Posterior cingulate gyrus (tissue), 11 donors: ENCODE data around the gene TAF1.
A peak's percentile ranks its signal among the peaks of the same experiment; 100 is the strongest.
"Not testable (repeated sequence)": the region's sequence is repeated elsewhere in the genome, so short reads cannot be mapped to it uniquely, and the experiment has no call there.

ENCODE experiments used
- DNase-seq, 10 donors: peaks; one replicate each; pipeline versions ENCODE4 v3.0.0 to v3.0.0-alpha.2; 2020 to 2021; ENCODE audit warnings: mixed read lengths in 3 of 10
- intact Hi-C: fragments of 100-400 bp; cut with DNase I; formaldehyde crosslinking; loops from one replicate; pipeline ENCODE4 v1.15.1; 2023

TAF1 gene

GRCh38 chrX:71400710-71401109, 34.6 kb downstream of the TAF1 start:
- DNase-seq = no peak
- intact Hi-C loops = no loop called here

DNA sequence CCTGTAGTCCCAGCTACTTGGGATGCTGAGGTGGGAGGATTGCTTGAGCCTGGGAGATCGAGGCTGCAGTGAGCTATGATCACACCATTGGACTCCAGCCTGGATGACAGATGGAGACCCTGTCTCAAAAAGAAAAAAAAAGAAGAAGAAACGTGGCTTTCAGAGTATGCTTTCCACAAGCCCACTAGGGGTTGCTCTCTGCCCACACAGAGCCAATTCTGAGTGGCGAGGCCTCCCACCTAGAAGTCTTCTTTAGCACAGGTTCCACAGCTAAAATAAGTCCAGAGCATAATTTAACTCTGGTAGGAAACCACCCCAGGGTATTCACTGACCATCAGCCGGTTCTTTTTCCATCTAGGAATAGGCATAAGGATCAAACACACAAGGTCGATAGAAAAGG, 50.1 kb downstream of the TAF1 start:
- DNase-seq, intact Hi-C loops: not testable (repeated sequence)

- intact Hi-C loops = no loop called here
- peak in 1 of 10 donors; percentile 21 for DNase-seq
These were observed 54.5 kb downstream of the TAF1 start for GRCh38 chrX:71420686-71421085.

GRCh38 chrX:71432733-71433132, 66.6 kb downstream of the TAF1 start:
- intact Hi-C loops = loop anchor here (5.0 kb wide), 1 partner anchor 220 kb away; no protein-coding TSS in a partner anchor
- DNase-seq = no peak

GRCh38 chrX:71438750-71439149, 72.6 kb downstream of the TAF1 start:
- intact Hi-C loops = no loop called here
- no peak for DNase-seq

- no peak for DNase-seq
- intact Hi-C loops = no loop called here
These were observed 73.3 kb downstream of the TAF1 start for GRCh38 chrX:71439420-71439819.

DNA sequence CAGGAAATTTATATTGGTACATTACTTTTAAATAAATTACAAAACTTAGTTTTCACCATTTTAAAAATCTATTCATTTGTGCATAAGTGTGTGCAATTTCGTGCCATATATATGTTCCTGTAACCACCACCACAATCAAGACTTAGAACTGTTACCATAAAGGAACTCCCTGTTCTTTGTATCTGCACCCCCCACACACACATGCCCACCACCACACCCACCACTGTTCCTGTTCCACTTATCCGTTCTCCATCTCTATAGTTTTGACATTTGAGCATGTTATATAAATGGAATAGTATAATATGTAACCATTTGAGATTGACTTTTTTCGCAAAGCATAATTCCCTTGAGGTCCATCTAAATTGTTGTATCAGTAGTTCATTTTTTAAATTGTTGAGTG, 73.7 kb downstream of the TAF1 start:
- no peak for DNase-seq
- intact Hi-C loops = no loop called here

DNA sequence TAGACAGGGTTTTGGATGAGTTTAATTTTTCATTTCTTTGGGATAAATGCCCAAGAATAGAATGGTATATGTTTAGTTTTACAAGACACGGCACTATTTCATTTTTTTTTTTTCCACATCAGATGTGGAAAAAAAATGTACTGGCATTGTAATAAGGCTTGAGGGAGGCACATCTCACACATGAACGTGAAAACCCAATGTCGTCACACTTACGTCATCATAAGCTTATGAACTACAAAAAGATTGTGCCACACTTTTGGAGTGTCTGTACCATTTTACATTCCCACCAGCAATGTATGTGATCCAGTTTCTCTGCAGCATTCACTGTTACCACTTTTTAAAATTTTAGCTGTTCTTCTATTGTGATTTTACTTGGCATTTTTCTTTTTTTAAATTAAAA, 74.2 kb downstream of the TAF1 start:
- no peak for DNase-seq
- intact Hi-C loops = no loop called here

DNA sequence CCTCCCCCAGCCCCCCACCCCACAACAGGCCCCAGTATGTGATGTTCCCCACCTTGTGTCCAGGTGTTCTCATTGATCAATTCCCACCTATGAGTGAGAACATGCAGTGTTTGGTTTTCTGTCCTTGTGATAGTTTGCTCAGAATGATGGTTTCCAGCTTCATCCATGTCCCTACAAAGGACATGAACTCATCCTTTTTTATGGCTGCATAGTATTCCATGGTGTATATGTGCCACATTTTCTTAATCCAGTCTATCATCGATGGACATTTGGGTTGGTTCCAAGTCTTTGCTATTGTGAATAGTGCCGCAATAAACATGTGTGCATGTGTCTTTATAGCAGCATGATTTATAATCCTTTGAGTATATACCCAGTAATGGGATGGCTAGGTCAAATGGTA, 75.7 kb downstream of the TAF1 start:
- intact Hi-C loops, DNase-seq: not testable (repeated sequence)

DNA sequence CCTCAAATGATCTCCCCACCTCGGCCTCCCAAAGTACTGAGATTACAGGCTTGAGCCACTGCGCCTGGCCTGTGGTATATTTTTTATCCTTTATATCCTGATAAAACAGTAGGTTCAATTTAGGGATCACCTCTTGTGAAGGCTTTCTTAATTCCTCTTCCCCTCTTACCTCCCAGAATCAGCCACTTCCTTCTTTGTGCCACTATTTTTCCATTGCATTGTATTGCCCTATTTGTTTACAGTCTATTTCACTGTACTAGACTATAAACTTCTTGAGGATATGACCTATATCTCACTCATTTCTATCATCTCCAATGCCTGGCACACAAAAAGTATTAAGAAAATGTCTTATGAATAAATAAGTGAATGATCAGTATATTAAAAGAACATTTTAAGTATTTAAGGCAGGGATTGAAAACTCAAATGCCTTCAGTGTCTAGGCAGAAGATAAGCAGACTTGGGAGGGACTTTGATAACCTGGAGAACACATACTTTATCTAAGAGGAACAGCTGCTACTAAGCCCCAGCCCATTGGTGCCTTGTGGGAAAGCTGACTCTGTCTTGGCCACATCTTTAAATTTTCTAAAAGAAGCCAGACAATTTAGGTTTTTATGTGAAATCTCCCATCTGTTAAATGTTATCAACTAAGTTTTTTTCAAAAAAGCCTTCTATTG, 84.4 kb downstream of the TAF1 start:
- no peak for DNase-seq
- intact Hi-C loops = no loop called here

GRCh38 chrX:71451518-71451917, 85.4 kb downstream of the TAF1 start:
- intact Hi-C loops = not testable (repeated sequence)

DNA sequence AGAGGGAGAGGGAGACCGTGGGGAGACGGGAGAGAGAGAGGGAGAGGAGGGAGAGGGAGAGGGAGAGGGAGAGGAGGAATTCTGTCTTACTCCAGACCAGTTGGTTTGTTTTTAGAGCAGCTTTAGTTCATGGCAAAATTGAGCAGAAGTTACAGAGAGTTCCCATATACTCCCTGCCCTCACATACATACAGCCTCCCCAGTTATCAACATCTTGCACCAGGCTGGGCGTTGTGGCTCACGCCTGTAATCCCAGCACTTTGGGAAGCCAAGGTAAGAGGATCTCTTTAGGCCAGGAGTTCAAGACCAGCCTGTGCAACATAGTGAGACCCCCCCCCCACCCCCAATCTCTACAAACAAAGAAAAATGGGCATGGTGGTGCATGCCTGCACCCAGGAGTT, 86.9 kb downstream of the TAF1 start:
- DNase-seq = no peak
- intact Hi-C loops = no loop called here

More at GRCh38 chrX:71451518-71451917, 85.4 kb downstream of the TAF1 start:
- DNase-seq = not testable (repeated sequence)

DNA sequence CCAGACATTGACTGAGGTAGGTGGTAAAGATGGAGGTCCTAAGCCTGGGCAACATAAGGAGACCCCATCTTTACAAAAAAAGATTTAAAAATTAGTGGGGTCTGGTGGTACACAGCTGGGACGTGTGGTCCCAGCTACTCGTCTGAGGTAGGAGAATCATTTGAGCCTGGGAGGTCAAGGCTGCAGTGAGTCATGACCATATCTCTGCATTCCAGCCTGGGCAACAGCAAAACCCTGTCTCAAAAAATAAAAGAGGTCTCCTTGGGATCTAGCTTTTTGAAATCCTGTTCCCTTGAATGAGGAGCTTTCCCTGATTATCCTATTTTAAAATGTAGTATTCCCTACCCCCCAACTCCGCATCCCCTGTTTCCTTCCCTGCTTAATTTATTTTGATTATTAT, 88.1 kb downstream of the TAF1 start:
- no peak for DNase-seq
- intact Hi-C loops = no loop called here

DNA sequence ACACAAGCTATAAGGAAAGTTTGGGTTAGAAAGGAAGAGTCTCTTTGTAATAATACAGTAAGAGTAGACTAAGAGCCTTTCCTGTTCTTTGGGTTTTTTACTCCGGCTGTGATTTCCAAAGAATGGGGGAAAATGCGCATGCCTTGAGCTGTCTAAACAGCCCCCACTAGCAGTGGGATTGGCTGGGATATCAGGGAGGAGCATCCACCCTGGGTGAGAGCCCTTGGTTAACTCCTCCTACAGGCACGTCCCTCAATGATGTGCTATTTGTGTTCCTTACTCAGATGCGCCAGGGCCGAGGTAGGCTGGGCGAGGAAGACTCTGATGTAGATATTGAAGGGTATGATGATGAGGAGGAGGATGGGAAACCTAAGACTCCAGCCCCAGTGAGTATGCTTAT, 92.7 kb downstream of the TAF1 start:
- intact Hi-C loops = no loop called here
- DNase-seq = no peak

GRCh38 chrX:71464968-71465367, 98.8 kb downstream of the TAF1 start:
- no peak for DNase-seq
- intact Hi-C loops = no loop called here

DNA sequence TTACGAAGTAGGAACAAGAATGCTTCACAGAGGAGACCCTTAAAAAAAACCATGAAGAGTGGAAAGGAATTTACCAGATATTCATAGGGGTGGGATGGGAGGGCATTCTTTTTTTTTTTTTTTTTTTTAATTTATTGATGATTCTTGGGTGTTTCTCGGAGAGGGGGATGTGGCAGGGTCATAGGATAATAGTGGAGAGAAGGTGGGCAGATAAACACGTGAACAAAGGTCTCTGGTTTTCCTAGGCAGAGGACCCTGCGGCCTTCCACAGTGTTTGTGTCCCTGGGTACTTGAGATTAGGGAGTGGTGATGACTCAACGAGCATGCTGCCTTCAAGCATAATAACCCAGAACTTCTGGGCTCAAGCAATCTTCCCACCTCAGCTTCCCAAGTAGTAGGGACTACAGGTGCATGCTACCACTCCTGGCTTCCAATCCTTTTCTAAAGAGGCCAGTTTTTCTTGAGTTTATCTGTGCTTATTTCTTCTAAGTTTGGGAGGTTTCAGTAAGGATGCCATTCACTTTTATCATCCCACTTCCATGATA, 100.9 kb downstream of the TAF1 start:
- DNase-seq = no peak
- intact Hi-C loops = no loop called here

DNA sequence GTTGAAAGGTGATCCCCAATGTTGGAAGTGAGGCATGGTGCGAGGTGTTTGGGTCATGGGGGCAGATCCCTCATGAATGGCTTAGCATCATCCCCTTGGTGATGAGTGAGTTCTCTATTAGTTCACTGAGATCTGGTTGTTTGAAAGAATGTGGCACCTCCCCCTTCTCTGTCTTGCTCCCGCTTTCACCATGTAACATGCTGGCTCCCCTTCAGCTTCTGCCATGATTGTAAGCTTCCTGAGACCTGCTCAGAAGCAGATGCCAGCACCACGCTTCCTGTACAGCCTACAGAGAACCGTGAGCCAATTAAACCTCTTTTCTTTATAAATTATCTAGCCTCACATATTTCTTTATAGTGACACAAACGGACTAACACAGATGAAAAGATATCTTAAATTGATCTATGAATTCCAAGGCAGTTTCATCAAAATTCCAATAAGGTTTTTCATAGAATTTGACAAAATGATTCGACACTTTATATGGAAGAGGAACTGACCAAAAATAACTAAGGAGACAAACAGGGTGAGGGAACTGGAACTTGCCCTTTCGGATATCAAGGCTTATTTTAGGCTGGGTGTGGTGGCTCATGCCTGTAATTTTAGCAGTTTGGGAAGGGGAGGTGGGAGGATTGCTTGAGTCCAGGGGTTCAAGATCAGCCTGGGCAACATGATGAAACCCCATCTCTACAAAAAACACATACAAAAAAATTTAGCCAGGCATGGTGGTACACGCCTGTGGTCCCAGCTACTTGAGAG, 109.8 kb downstream of the TAF1 start:
- intact Hi-C loops = no loop called here
- no peak for DNase-seq

DNA sequence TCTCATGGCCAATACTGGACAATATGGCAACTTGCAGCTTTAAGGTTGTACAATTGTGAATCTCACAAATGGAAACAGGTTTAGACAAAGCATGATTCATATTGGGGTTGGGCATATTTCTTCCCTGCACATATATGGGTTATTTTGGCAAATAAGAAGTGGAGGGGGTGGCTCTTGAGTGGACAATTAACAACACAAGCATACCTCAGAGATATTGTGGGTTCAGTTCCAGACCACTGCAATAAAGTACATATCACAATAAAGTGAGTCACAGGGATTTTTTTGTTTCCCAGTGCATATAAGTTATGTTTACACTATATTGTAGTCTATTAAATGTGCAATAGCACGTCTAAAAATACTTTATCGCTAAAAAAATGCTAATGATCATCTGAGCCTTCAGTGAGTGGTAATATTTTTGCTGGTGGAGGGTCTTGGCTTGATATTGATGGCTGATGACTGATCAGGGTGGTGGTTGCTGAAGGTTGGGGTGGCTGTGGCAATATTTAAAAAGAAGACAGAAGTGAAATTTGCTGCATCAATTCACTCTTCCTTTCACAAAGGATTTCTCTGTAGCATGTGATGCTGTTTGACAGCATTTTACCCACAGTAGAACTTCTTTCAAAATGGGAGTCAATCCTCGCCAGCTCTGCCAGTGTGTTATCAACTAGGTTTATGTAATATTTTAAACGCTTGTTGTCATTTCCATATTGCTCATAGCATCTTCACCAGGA, 116.2 kb downstream of the TAF1 start:
- intact Hi-C loops = no loop called here
- DNase-seq = no peak

DNA sequence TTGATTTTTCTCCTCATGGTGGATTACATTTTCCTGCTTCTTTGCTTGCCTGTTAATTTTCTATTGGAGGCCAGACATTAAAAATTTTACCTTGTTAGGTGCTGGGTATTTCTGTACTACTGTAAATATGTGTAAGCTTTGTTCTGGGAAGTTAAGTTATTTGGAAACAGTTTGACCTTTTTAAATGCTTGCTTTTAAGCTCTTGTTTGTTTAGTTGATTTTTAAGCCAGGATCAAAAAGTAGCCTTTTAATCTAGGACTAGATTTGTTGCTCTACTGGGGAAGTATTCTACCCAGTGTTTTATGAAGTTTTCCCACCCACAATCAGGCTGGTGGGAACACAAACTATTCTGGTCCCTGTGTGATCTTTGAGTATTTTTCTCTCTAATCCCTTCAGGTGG, 121.7 kb downstream of the TAF1 start:
- no peak for DNase-seq
- intact Hi-C loops = no loop called here

DNA sequence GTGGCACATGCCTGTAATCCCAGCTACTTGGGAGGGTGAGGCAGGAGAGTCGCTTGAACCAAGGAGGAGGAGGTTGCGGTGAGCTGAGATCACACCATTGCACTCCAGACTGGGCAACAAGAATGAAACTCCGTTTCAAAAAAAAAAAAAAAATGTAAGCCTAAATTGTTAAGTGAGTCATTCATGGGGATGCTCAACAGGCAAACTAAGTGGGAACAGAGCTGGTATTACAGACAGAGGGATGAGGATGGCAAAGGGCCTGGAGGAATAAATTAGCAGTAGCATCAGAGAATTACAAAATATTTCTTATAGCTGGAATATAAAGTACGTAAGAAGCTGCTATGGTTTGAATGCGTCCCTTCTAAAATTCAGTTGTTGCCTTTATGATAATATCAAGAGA, 123.4 kb downstream of the TAF1 start:
- no peak for DNase-seq

More for the DNA sequence above, 123.4 kb downstream of the TAF1 start:
- intact Hi-C loops = no loop called here
